GM15510 (cell line): ENCODE measurements around the gene TPRA1.

Source experiments
- POLR2A ChIP-seq: IDR thresholded peaks from 3 replicates; pipeline ENCODE4 v1.6.1; 2011; ENCODE audit warnings: borderline replicate concordance; ENCODE audit not compliant: insufficient read length; ENCODE audit errors: extremely low read depth

Gene TPRA1

DNA sequence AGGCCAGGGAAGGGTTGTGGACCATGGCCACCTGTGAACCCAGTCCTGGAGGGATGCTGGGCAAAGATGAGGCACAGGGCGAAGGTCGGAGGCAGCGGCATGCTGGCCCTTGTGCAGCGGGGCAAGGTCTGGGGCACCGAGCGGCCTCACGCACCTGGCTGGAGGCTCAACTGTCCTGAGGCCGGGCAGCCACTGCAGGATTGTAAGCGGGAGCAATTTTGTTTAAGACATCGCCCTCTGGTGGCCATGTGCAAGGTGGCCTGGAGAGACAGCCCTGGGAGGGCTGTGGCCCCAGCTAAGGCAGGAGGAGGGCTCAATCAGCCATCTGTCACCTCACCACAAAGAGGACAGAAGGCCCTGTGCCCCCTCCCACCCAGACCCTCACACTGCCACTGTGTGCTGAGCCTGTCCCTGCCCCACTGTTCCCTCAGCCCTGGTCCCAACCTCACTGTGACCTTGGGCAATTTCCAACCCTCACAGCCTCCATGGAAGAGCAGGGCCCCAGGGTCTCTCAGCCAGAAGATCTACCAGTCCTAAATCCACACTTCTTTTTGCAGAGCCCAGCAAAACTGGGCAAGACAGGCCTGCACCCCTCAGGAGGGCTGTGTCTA is 46.2 kb downstream of the TPRA1 start:
- TF ChIP-seq POLR2A, result no peak

DNA sequence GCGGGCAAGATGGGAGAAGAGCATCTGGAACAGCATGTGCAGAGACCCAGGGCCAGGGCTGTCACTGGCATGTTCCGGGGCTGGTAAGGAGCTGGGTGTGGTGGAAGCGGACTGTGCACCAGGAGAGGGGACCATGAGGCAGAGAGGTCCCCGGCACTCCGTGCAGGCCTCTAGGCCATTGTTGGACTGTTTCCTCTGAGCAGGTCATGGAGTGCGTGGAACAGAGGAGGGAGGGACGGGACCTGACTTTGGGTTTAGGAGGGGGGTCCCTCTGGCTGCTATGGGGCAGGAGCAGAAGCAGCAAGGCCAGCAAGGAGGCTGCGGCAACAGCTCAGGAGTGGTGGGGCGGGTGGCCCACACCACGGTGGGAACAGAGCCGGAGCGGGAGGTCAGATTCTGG is 47.1 kb downstream of the TPRA1 start:
- TF ChIP-seq POLR2A, result no peak

DNA sequence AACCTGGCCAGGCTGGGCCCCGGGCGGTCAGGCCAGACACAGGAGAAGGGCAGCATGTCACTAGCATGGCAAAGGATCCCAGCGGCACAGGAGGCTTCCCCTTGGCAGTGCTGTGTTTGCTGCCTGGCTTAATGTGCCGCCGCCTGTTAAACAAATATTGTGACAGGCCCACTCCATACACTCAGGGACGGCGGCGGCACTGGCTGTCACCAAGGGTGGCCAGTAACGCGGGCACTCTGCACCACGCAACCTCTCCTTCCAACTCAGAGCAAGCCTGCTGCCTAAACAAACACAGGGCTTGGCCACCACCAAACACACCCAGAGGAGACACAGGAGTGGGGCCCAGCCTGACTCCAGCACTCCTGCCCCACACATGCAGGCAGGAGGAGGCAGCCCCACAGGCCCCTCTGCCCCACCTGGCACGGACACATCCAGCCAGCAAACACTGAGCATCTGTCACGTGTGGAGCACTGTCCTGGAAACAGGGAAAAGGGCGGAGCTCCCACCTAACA is 48.0 kb downstream of the TPRA1 start:
- TF ChIP-seq POLR2A, result no peak

DNA sequence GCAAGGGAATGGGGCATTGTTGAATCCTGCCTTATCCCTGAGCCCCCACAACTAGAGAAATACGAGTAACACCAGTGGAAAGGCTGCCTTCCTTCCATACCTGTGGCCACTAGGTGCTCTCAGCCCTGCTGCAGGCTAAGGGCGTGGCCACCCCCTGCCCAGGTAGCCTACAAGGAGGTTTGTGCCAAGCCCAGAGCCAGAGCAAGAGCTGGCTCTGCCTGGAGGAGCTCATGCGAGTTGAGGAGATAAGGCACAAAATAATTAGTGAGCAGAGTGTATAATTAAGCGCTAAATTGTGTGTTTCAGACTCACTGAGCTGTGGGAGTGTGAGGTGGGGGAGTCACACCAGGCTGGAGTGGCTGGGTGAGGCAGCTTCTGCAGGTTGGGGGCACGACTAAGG is 49.2 kb downstream of the TPRA1 start:
- no peak for TF ChIP-seq POLR2A

DNA sequence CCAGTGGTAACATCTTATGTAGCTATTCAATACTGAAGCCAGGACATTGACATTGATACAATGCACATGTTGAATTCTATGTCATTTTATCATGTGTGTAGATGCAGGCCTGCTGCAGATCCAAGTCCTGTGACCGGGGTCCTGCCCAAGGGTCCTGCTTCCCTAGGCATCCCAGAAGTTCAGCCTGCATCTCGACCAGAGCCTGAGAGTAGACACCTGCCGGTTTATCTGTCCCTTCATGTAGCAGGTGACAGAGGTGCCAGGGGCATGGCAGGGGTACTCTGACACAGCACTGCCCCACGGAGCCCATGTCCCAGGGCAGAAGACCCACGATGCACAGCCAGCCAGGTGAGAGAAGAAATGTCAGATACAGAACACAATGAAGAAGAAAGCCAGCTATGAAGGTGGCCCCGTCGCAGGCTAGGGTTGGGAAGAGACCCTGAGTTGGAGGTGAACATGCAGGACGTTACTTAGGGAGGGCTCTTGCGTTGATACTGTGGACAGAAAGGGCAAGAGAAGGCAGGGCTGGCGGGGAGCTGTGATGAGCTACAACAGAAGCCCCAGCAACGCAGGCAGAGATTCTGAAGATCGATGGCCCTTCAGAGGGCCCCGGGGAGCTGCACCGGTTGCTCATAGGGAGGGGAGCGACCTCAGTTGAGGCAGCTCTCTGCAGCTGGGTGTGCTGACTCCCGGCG is 51.0 kb downstream of the TPRA1 start:
- TF ChIP-seq POLR2A, result no peak

DNA sequence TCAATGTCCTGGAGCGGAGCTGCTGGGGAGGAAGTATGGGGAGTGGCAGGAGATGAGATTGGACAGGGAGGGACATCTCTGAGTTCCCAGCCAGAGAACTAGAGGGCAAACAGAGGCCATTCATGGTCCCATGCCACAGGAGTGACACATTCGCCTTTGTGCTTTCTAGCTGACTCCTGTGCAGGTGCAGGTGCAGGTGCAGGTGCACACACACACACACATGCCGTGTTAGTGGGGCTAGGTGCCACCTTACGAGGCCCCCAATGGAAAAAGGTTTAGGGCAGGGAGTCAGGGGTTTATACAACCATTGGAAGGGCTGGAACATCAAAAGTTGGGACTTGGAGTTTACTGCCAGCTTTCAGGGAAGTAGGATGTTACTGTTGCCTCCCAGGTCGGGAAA is 52.0 kb downstream of the TPRA1 start:
- no peak for TF ChIP-seq POLR2A

DNA sequence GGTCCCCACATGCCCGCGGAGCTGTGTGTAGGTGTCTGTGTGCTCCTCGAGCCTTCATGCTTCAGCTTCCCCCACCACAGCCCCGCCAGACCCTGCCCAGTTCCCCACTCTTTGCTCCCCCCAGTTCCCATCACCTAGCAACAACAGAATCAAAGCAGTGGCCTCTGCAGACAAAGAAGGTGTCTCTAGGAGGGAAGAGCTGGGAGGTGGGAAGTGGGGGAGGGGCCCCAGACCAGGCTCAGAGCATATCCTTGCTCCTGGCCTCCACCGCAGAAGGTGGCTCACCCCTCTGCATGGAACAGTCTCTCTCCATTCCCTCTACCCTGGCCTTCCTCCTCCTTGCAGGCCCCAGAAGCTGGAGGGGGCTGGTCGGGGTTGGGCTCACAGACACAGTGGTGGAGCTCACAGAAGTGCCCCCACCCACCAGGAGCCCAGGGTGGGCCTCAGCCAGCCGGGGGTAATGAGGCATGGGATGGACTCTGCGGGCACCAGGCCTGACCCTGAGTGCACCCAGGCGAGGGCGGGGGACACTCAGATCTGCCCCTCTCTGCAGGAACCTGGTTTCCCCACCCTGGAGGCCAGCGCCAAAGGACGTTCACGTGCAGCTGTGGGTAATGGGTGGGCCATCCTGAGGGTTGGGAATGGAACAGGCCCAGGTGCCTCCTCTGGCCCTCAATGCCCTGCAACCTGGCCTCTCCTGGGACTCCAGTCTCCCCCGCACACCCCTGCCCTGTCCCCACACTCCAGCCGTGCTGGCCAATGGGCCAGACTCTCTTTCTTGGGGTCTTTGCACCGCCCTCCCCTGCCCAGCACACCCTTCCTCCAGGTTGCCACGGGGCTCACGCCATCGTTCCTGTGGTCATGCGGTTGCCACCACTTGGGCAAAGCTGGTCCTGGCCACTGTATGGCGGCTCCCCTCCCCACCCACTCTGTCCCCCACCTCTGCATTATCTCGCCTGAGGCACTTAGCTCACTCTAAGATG is 53.4 kb downstream of the TPRA1 start:
- TF ChIP-seq POLR2A, result no peak

DNA sequence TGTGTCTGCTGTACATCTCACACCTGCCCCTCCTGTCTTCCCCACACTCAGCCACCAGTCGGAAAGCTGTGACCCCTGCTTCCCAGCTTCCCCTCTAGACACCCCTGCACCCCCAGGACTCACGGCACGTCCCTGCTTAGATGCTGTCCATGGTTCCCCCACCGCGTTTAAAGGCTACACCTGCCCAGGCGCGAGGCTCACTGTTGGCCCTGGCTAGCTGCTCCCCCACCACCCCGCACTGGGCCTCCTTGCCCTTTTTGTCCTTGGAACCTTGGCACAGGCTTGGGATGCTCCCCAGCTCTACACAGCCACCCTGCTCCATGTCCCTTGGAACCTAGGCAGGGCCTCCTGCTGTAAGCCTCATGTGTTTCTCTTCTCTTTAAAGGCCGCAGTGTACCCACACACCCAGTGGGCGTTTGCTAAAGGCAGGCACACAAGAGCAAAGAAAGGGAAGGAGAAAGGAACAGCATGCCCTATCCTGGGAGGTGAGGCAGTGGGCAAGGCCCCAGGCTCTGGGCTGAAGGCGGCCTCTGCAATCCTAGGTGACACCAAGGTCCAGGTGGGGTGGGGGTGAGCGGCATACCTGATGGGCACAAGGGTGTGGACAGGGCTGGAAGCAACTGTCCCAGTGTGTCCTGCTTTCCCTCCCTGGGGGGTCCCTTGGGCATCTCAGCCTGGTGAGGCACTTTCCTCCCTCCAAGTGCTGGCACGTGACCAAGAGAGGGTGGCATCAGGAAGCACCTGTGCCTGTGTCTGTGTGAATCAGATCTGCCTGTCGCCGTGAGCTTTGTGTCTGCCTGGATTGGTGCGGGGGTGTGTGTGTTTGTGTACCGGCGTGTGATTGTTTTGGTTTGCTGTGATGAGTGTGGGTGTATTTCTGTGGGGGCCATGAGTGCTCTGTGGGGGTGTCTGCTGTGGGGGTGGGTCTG is 54.4 kb downstream of the TPRA1 start:
- no peak for TF ChIP-seq POLR2A

DNA sequence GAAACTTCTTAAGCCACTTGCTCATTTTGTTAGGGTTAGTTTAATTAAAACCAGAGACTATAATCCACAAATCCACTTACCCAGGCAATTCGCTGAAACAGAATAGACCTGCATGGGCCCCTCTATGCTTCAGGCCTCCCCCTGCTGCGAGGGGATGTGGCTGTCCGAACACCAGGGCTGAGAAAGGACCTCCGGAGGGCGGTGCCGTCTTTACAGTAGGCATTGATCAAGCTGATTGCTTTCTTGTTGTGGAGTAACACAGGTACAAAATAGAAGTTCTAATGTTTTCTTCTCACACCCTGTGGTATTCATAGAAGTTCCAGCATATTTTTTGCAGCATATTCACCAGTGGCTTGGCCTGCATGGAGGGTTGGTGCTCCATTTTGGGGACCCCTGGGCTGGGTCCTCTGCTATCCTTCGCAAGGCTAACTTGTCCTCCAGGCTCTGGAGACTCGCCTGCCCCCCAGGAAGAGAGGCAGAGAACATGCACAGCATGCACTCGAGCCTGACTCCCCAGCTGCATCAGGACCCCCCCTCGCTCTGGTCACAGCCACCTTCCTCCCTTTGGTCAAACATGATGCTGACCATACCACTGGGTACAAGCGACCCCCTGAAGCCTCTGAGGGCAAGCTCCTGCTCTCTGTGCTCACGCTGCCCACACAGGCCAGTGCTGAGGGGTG is 55.3 kb downstream of the TPRA1 start:
- no peak for TF ChIP-seq POLR2A

DNA sequence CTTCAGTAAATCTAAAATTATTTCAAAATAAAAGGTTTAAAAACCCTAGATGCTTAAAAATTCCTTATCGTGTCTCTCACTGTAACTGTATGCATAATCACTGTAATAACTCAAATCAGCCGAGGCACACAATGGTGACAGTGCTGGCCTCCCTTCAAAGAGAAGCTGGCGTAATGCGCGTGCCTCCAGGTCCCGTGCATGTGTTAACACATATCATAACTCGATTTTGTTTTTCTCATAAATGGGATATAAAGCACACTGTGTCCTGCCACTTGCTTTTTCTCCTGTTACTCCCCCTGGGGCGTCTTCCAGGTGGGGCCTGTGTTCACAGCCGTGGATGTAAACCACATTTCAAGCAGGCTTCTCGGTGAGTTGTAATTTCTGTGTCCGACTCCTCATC is 56.0 kb downstream of the TPRA1 start:
- TF ChIP-seq POLR2A, result no peak

DNA sequence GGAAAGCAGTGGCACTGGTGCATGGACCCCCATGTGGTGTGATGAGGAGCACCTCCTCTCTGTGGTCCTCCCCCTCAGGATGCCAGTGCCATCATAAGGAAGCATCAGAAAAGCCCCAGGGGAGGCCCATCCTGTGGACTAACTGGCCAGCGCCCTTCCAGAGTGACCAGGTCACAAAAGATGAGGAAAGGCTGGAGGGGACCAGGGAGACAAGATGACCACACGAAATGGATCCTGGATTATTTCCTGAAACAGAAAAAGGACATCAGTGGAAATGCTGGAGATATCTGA is 56.4 kb downstream of the TPRA1 start:
- no peak for TF ChIP-seq POLR2A

DNA sequence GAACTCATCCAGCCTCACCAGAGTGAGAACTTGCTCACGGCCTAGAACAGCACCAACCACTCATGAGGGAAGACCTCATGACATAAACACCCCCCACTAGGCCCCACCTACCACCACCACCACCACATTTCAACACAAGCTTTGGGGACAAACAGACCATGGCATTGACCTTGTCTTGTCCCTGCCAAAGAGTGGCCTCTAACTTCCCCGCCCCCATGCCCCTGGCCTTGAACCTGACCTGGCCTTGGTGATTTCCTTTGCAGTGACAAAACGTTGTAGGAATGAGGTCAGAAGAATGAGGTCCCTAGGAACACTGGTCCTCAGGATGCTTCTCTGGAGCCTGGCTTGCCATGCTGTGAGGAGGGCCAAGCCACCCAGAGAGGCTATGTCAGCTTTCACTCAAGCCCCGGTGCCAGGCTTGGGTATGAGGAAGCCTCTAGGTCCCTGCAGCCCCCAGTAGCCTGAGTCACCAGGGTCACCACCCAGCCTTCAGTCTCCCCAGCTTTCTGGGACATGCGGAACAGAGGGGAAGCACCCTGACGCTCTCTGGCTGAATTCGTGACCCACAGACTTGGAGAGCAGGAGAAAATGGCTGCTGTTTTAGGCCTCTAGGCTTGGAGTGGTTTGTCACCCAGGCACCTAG is 57.9 kb downstream of the TPRA1 start:
- no peak for TF ChIP-seq POLR2A

DNA sequence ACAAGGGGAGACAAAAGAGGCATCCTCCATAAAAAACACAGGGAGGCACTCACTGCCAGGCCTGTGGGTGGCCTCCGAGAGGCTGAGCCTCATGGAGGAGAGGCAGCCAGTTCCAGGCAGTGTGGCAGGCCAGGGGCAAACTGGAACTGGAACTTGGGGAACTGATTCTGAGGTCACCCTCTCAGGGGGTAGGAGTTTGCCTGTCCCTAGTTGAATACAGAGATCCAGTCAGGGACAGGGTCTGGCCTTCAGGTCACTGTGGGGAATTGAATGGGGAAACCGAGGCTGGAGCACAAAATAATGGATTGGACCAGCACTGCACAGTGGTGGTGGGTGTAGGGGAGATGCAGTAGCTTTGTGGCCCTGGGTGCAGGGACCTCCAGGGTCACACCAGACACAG is 58.7 kb downstream of the TPRA1 start:
- TF ChIP-seq POLR2A, result no peak
